K562 (cell line): ENCODE measurements around the gene FES. TPM values are rescaled to one million over a fixed set of nuclear protein-coding genes. Genes with fewer than 3 reads are reported as not detected.
A peak's percentile ranks its signal among the peaks of the same experiment; 100 is the strongest.

ENCODE experiments used
- CHCHD3 ChIP-seq: fragments of 250-450 bp; sonication (Bioruptor Pico); IDR thresholded peaks from 2 replicates; pipeline ENCODE4 v2.1.2; 2022; ENCODE audit warnings: mild to moderate bottlenecking
- FOXK2 ChIP-seq, 2 experiments: fragments of 450-650 bp; IDR thresholded peaks in 1 of 2; conservative IDR thresholded peaks in 1 of 2; 2 replicates each; pipeline ENCODE4 v1.6.1; 2016; ENCODE audit warnings: low read depth in 2 of 2, mild to moderate bottlenecking in 1 of 2
- GABPA ChIP-seq: fragments of 200-800 bp; sonication (Bioruptor generic); conservative IDR thresholded peaks from 2 replicates; pipeline ENCODE4 v1.6.1; 2016; ENCODE audit warnings: low read depth, missing genetic modification characterization, missing compliant biosample characterization
- GABPB1 ChIP-seq: sonication (generic); formaldehyde crosslinking; IDR thresholded peaks from 2 replicates; pipeline ENCODE4 v1.8.0; 2022; ENCODE audit warnings: mild to moderate bottlenecking, missing genetic modification reagents
- GATAD2A ChIP-seq: fragments of 450-650 bp; IDR thresholded peaks from 2 replicates; pipeline ENCODE4 v1.6.1; 2017
- MTF1 ChIP-seq: fragments of 250-450 bp; sonication (Bioruptor Pico); IDR thresholded peaks from 2 replicates; pipeline ENCODE4 v1.9.0; 2021; ENCODE audit warnings: moderate library complexity, mild to moderate bottlenecking, inconsistent platforms, borderline replicate concordance
- NFRKB ChIP-seq: fragments of 450-650 bp; IDR thresholded peaks from 2 replicates; pipeline ENCODE4 v1.6.1; 2016; ENCODE audit warnings: low read depth
- NR4A1 ChIP-seq, 2 experiments: fragments of 250-450 bp in 1 of 2; fragments of 450-650 bp in 1 of 2; sonication (Bioruptor Pico) in 1 of 2; IDR thresholded peaks; 2 replicates each; pipeline versions ENCODE4 v1.4.0 to v1.6.1; 2016 to 2020; ENCODE audit warnings: mild to moderate bottlenecking in 2 of 2, missing compliant biosample characterization in 1 of 2, missing genetic modification characterization in 1 of 2, moderate library complexity in 1 of 2
- PCBP1 ChIP-seq: fragments of 200-400 bp; formaldehyde crosslinking; IDR thresholded peaks from 2 replicates; pipeline ENCODE4 v1.6.1; 2018; ENCODE audit warnings: mild to moderate bottlenecking, low read depth, low read length; ENCODE audit not compliant: poor library complexity, severe bottlenecking
- PHF8 ChIP-seq: fragments of 200-600 bp; sonication (generic); IDR thresholded peaks from 2 replicates; pipeline ENCODE4 v1.6.1; 2012; ENCODE audit warnings: mixed run types, mild to moderate bottlenecking, inconsistent platforms, low read length, moderate library complexity, borderline replicate concordance
- RUNX1 ChIP-seq: sonication (generic); IDR thresholded peaks from 2 replicates; pipeline ENCODE4 v1.6.1; 2016; ENCODE audit warnings: antibody characterized with exemption, low read depth
- SAP30 ChIP-seq: fragments of 200-600 bp; sonication (generic); IDR thresholded peaks from 2 replicates; pipeline ENCODE4 v1.6.1; 2012; ENCODE audit warnings: borderline replicate concordance, low read depth, mild to moderate bottlenecking, moderate library complexity, low read length, control low read depth, inconsistent platforms; ENCODE audit not compliant: insufficient read depth, poor library complexity, severe bottlenecking
- SRSF3 ChIP-seq: fragments of 200-400 bp; formaldehyde crosslinking; IDR thresholded peaks from 2 replicates; pipeline ENCODE4 v1.6.1; 2016; ENCODE audit warnings: mild to moderate bottlenecking, low read length, moderate library complexity; ENCODE audit not compliant: insufficient read depth
- SRSF9 ChIP-seq: fragments of 200-400 bp; formaldehyde crosslinking; IDR thresholded peaks from 2 replicates; pipeline ENCODE4 v1.6.1; 2017; ENCODE audit warnings: low read depth, low read length, borderline replicate concordance
- ZBTB7A ChIP-seq: IDR thresholded peaks from 2 replicates; pipeline ENCODE4 v1.6.1; 2011; ENCODE audit warnings: low read depth, mild to moderate bottlenecking, low read length, moderate library complexity, borderline replicate concordance; ENCODE audit not compliant: control insufficient read depth
- ZC3H4 ChIP-seq: sonication (generic); formaldehyde crosslinking; IDR thresholded peaks from 2 replicates; pipeline ENCODE4 v1.9.0; 2021; ENCODE audit warnings: missing genetic modification reagents, borderline replicate concordance
- ZNF175 ChIP-seq: fragments of 200-800 bp; sonication (Bioruptor generic); IDR thresholded peaks from 2 replicates; pipeline ENCODE4 v1.6.1; 2016; ENCODE audit warnings: low read depth, mild to moderate bottlenecking, missing genetic modification characterization, missing compliant biosample characterization
- ZNF586 ChIP-seq: fragments of 450-650 bp; formaldehyde crosslinking; conservative IDR thresholded peaks from 2 replicates; pipeline ENCODE4 v1.4.0; 2020; ENCODE audit warnings: mild to moderate bottlenecking, moderate library complexity
- polyA plus RNA-seq, 8 experiments: library from polyadenylated mRNA; depleted of rRNA in 4 of 8; stranded (reverse) in 5 of 8; unstranded in 3 of 8; fragments of >200 nt; fragmentation: Nextera tagmentation in 2 of 8; fragmentation: Illumina TruSeq in 1 of 8; extraction: Ambion mirVana in 2 of 8; extraction: Trizol in 1 of 8; gene quantifications; 2 replicates each; pipeline versions ENCODE4 v1.2.1 to v1.2.3, GENCODE V29; 2011 to 2014; ENCODE audit warnings: inconsistent platforms in 1 of 8, missing spikeins in 1 of 8
- total RNA-seq, 7 experiments: library from RNA; depleted of rRNA in 6 of 7; stranded (reverse); fragments of >200 nt in 6 of 7; fragmentation: Illumina TruSeq in 2 of 7; extraction: Trizol in 2 of 7; gene quantifications; 2 replicates each; pipeline versions ENCODE4 v1.2.1 to v1.2.3, GENCODE V29; 2011 to 2021; ENCODE audit warnings: low replicate concordance in 1 of 7
- TF ChIP-seq, protein P1 (sequence below): sonication (generic); formaldehyde crosslinking; IDR thresholded peaks from 2 replicates; pipeline ENCODE4 v1.8.0; 2023; ENCODE audit warnings: mild to moderate bottlenecking, missing genetic modification reagents
- TF ChIP-seq, protein P2 (sequence below), 2 experiments: fragments of 250-450 bp in 1 of 2; fragments of 450-650 bp in 1 of 2; sonication (Bioruptor Pico) in 1 of 2; IDR thresholded peaks; 2 replicates each; pipeline versions ENCODE4 v1.6.1 to v1.8.0; 2016 to 2021; ENCODE audit warnings: mild to moderate bottlenecking in 2 of 2, moderate library complexity in 2 of 2, missing compliant biosample characterization in 1 of 2, missing genetic modification characterization in 1 of 2

The FES gene
- total and polyA plus RNA-seq, 9 of the 15 experiments (the other 6 are each of a cell fraction or from before 2014, with no cell fraction given) = 0.38 to 2.6 (median 0.82) TPM

DNA sequence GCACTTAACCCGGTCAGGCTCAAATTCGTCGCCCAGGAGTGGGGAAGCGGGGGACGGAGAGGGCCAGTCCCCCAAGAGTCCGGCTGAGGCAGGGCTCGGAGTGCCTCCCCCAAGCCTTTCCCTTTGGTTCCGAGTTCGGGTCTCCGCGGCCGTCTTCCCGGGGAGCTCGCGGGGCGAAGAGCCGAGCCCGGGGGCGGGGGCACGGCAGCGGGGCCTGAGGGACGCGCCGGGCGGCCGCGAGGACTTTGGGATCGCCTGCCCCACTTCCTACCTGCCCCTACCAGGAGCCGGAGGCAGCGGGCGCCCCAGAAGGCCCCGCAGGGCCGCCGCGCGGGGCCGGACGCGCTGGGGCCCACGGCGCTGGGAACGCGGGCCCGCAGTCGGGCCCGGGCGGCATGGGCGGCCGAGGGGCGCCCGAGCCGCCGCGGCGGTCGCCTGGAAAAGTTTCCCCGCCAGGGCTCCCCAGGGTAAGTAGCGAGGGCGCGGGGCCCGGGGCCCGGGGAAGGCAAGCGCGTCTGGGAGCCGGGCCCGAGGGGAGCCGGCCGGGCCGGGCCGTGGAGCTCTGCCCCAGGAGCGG lies 13.1 kb upstream of the FES start (continued):
- TF ChIP-seq NR4A1 (CRISPR knock-in tag; IDR thresholded peaks at IDR 0.05) (0 out of 2 replicates have a peak, but pooled peaks have one; percentile 32), NR4A1 (tag; IDR thresholded peaks at IDR 0.05) (no peak), PHF8 (peak; percentile 45; the same call in 1 of the 2 replicates), ZBTB7A (peak; percentile 44; the same call in 1 of the 2 replicates), NFRKB (0 out of 2 replicates have a peak, but pooled peaks have one; percentile 25), FOXK2 (conservative IDR thresholded peaks at IDR 0.05 in 1 of 2, IDR thresholded peaks at IDR 0.05 in 1 of 2; ENCODE audit: low read depth in 2 of 2) (no peak), SRSF3 (0 out of 2 replicates have a peak, but pooled peaks have one; percentile 23), GABPB1 (CRISPR knock-in tag) (peak; percentile 45; the same call in 1 of the 2 replicates), RUNX1 (no peak), SRSF9 (no peak), ZNF175 (CRISPR knock-in tag) (0 out of 2 replicates have a peak, but pooled peaks have one; percentile 36), ZNF586 (CRISPR knock-in tag) (no peak), MTF1 (CRISPR knock-in tag) (no peak), ZC3H4 (CRISPR knock-in tag) (0 out of 2 replicates have a peak, but pooled peaks have one; percentile 20), PCBP1 (peak; percentile 38), SAP30 (no peak), CHCHD3 (CRISPR knock-in tag) (no peak), GATAD2A (no peak), GABPA (tag) (peak; percentile 35; the same call in 1 of the 2 replicates)
- TF ChIP-seq, protein P1, sequence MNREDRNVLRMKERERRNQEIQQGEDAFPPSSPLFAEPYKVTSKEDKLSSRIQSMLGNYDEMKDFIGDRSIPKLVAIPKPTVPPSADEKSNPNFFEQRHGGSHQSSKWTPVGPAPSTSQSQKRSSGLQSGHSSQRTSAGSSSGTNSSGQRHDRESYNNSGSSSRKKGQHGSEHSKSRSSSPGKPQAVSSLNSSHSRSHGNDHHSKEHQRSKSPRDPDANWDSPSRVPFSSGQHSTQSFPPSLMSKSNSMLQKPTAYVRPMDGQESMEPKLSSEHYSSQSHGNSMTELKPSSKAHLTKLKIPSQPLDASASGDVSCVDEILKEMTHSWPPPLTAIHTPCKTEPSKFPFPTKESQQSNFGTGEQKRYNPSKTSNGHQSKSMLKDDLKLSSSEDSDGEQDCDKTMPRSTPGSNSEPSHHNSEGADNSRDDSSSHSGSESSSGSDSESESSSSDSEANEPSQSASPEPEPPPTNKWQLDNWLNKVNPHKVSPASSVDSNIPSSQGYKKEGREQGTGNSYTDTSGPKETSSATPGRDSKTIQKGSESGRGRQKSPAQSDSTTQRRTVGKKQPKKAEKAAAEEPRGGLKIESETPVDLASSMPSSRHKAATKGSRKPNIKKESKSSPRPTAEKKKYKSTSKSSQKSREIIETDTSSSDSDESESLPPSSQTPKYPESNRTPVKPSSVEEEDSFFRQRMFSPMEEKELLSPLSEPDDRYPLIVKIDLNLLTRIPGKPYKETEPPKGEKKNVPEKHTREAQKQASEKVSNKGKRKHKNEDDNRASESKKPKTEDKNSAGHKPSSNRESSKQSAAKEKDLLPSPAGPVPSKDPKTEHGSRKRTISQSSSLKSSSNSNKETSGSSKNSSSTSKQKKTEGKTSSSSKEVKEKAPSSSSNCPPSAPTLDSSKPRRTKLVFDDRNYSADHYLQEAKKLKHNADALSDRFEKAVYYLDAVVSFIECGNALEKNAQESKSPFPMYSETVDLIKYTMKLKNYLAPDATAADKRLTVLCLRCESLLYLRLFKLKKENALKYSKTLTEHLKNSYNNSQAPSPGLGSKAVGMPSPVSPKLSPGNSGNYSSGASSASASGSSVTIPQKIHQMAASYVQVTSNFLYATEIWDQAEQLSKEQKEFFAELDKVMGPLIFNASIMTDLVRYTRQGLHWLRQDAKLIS (CRISPR knock-in tag) = peak; percentile 73; the same call in 1 of the 2 replicates
- TF ChIP-seq, protein P2, sequence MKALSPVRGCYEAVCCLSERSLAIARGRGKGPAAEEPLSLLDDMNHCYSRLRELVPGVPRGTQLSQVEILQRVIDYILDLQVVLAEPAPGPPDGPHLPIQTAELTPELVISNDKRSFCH (CRISPR knock-in tag; IDR thresholded peaks at IDR 0.05) = no peak
- TF ChIP-seq, protein P2 (tag; IDR thresholded peaks at IDR 0.05) = no peak
